SH-SY5Y (cell line): ENCODE data around the gene OMA1.

ENCODE experiments used
- GATA2 ChIP-seq: IDR thresholded peaks from 2 replicates; pipeline ENCODE4 v1.6.1; 2011; ENCODE audit warnings: mild to moderate bottlenecking, low read depth, low read length
- GATA3 ChIP-seq: IDR thresholded peaks from 2 replicates; pipeline ENCODE4 v1.6.1; 2011; ENCODE audit warnings: low read depth, mild to moderate bottlenecking, low read length, moderate library complexity

DNA sequence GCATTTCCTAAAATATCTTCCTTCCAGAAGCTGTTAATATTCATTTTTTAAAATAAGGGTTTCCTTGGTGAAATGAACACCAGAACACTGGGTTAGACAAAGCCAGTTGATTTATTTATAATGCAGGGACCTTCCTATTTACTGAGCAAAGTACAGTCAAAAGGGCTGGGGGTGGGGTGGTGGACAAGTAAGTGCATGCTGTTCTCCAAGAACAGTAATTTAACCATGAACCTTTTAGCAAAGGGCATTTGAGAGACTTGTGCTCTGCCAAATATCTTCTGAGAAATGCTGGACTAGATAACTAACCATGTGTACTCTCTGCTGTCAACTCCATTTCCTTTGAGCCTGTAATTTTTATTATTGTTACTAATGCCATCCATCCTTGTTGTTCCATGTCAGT, 100.2 kb downstream of the OMA1 start:
- no peak for TF ChIP-seq GATA2
- no peak for TF ChIP-seq GATA3
